H1 (cell line): ENCODE results near the gene ROBO2. TPM values are rescaled to one million over a fixed set of nuclear protein-coding genes. Genes with fewer than 3 reads are reported as not detected.

Experiments used
- EZH2 ChIP-seq: fragments of 200-600 bp; sonication (generic); IDR thresholded peaks from 2 replicates; pipeline ENCODE4 v1.7.1; 2012; ENCODE audit warnings: low read depth, mild to moderate bottlenecking, moderate library complexity, low read length, inconsistent platforms; ENCODE audit not compliant: severe bottlenecking
- KDM4A ChIP-seq: IDR thresholded peaks from one replicate; pipeline ENCODE4 v1.7.1; 2012; ENCODE audit warnings: low read depth, mild to moderate bottlenecking, moderate library complexity, low read length, inconsistent platforms; ENCODE audit not compliant: severe bottlenecking
- POU5F1 ChIP-seq: IDR thresholded peaks from 2 replicates; pipeline ENCODE4 v1.6.1; 2011; ENCODE audit warnings: low read depth, mild to moderate bottlenecking, low read length, moderate library complexity
- polyA plus RNA-seq, 7 experiments: library from polyadenylated mRNA; depleted of rRNA in 3 of 7; stranded (reverse) in 5 of 7; unstranded in 2 of 7; fragments of >200 nt in 5 of 7; fragments of 200-250 nt in 2 of 7; gene quantifications; 1 replicate in 5 of 7; 2 replicates in 1 of 7; 4 replicates in 1 of 7; pipeline versions ENCODE4 v1.2.1 to v1.2.3, GENCODE V29; 2011 to 2013; ENCODE audit warnings: missing spikeins in 2 of 7, mixed read lengths in 2 of 7
- total RNA-seq: library from RNA; stranded (reverse); fragmentation: NEBNext Ultra II Directional; extraction: Animal tissue kit (Norgen Biotek cat#: 25700); gene quantifications from 2 replicates; pipeline ENCODE4 v1.2.1, GENCODE V29; 2021

The ROBO2 gene
- total and polyA plus RNA-seq, 2 of the 8 experiments (the other 6 are each of a cell fraction or from before 2014, with no cell fraction given) = 1.5 to 2.9 TPM

- TF ChIP-seq EZH2 = no peak
- TF ChIP-seq POU5F1 = no peak
- TF ChIP-seq KDM4A = no peak
These were observed 565.4 kb downstream of the ROBO2 start (continued) for GRCh38 chr3:77605308-77605707.
